H9 (cell line): ENCODE measurements around the gene AP2M1. TPM values are rescaled to one million over a fixed set of nuclear protein-coding genes. Genes with fewer than 3 reads are reported as not detected.

Experiments
- DNase-seq: peaks from one replicate; pipeline ENCODE4 v3.0.0-alpha.2; 2017
- H2AFZ ChIP-seq: one replicate; pipeline ENCODE4 v1.6.1; 2013; ENCODE audit warnings: mild to moderate bottlenecking, low read length, control low read depth, moderate library complexity
- H2AK5ac ChIP-seq: 2 replicates; pipeline ENCODE4 v1.6.1; 2013; ENCODE audit warnings: low read length, control low read depth, mixed read lengths; ENCODE audit not compliant: insufficient read length
- H2BK120ac ChIP-seq: one replicate; pipeline ENCODE4 v1.6.1; 2013; ENCODE audit warnings: low read depth, mild to moderate bottlenecking, low read length, control low read depth, inconsistent platforms; ENCODE audit not compliant: poor library complexity, severe bottlenecking
- H2BK12ac ChIP-seq: 2 replicates; pipeline ENCODE4 v1.6.1; 2013; ENCODE audit warnings: low read length, control low read depth, mixed read lengths, low read depth; ENCODE audit not compliant: insufficient read length
- H2BK15ac ChIP-seq: 2 replicates; pipeline ENCODE4 v1.6.1; 2013; ENCODE audit warnings: low read depth, low read length, control low read depth
- H2BK20ac ChIP-seq: one replicate; pipeline ENCODE4 v1.6.1; 2013; ENCODE audit warnings: low read depth, mild to moderate bottlenecking, low read length, control low read depth, inconsistent platforms; ENCODE audit not compliant: poor library complexity, severe bottlenecking
- H2BK5ac ChIP-seq: 2 replicates; pipeline ENCODE4 v1.6.1; 2013; ENCODE audit warnings: low read length, control low read depth, mixed read lengths; ENCODE audit not compliant: insufficient read length
- H3K14ac ChIP-seq: 2 replicates; pipeline ENCODE4 v1.6.1; 2013; ENCODE audit warnings: low read length, control low read depth; ENCODE audit not compliant: insufficient read depth
- H3K18ac ChIP-seq: 2 replicates; pipeline ENCODE4 v1.6.1; 2013; ENCODE audit warnings: low read depth, mild to moderate bottlenecking, mixed read lengths, low read length, control low read depth; ENCODE audit not compliant: insufficient read length
- H3K23ac ChIP-seq: 2 replicates; pipeline ENCODE4 v1.6.1; 2013; ENCODE audit warnings: low read length, control low read depth, mixed read lengths, low read depth; ENCODE audit not compliant: insufficient read length
- H3K23me2 ChIP-seq: 2 replicates; pipeline ENCODE4 v1.6.1; 2013; ENCODE audit warnings: low read depth, mild to moderate bottlenecking, mixed read lengths, low read length, control low read depth; ENCODE audit not compliant: insufficient read length, poor library complexity, severe bottlenecking
- H3K27ac ChIP-seq: 2 replicates; pipeline ENCODE4 v1.5.1; 2013; ENCODE audit warnings: low read length, control low read depth, mixed read lengths, low read depth; ENCODE audit not compliant: insufficient read length
- H3K27me3 ChIP-seq: 2 replicates; pipeline ENCODE4 v1.6.1; 2013; ENCODE audit warnings: low read length, control low read depth, inconsistent platforms; ENCODE audit not compliant: insufficient read depth
- H3K4ac ChIP-seq: 2 replicates; pipeline ENCODE4 v1.6.1; 2013; ENCODE audit warnings: low read depth, mild to moderate bottlenecking, control low read depth, inconsistent platforms, low read length, moderate library complexity
- H3K4me1 ChIP-seq: 2 replicates; pipeline ENCODE4 v1.6.1; 2013; ENCODE audit warnings: low read length, control low read depth, inconsistent platforms; ENCODE audit not compliant: insufficient read depth
- H3K4me2 ChIP-seq: 2 replicates; pipeline ENCODE4 v1.6.1; 2013; ENCODE audit warnings: low read length, control low read depth, mixed read lengths; ENCODE audit not compliant: insufficient read length, insufficient read depth
- H3K56ac ChIP-seq: 2 replicates; pipeline ENCODE4 v1.6.1; 2013; ENCODE audit warnings: low read depth, mild to moderate bottlenecking, mixed read lengths, low read length, control low read depth; ENCODE audit not compliant: insufficient read length
- H3K79me1 ChIP-seq: 2 replicates; pipeline ENCODE4 v1.6.1; 2013; ENCODE audit warnings: low read depth, mild to moderate bottlenecking, moderate library complexity, low read length, control low read depth, inconsistent platforms; ENCODE audit not compliant: insufficient read depth, poor library complexity, severe bottlenecking
- H3K79me2 ChIP-seq: 2 replicates; pipeline ENCODE4 v1.6.1; 2013; ENCODE audit warnings: low read length, control low read depth, inconsistent platforms; ENCODE audit not compliant: insufficient read depth
- H3K9ac ChIP-seq: 2 replicates; pipeline ENCODE4 v1.6.1; 2013; ENCODE audit warnings: low read length, control low read depth, mixed read lengths; ENCODE audit not compliant: insufficient read length; ENCODE audit errors: extremely low read depth
- H3K9me3 ChIP-seq: one replicate; pipeline ENCODE4 v1.6.1; 2013; ENCODE audit warnings: low read depth, low read length, inconsistent platforms; ENCODE audit not compliant: control insufficient read depth
- H3T11ph ChIP-seq: one replicate; pipeline ENCODE4 v1.6.1; 2013; ENCODE audit warnings: mild to moderate bottlenecking, low read length, control low read depth, inconsistent platforms
- H4K20me1 ChIP-seq: one replicate; pipeline ENCODE4 v1.6.1; 2013; ENCODE audit not compliant: control insufficient read depth, insufficient read length, insufficient read depth
- H4K5ac ChIP-seq: 2 replicates; pipeline ENCODE4 v1.6.1; 2013; ENCODE audit warnings: low read depth, mild to moderate bottlenecking, mixed read lengths, low read length, control low read depth; ENCODE audit not compliant: insufficient read length
- H4K8ac ChIP-seq: replicated peaks from 2 replicates; pipeline ENCODE4 v1.6.1; 2013; ENCODE audit warnings: low read length, control low read depth, mixed read lengths, low read depth; ENCODE audit not compliant: insufficient read length
- H4K91ac ChIP-seq: 2 replicates; pipeline ENCODE4 v1.6.1; 2013; ENCODE audit warnings: low read depth, mild to moderate bottlenecking, moderate library complexity, mixed read lengths, low read length, control low read depth; ENCODE audit not compliant: insufficient read length
- H3K27ac Mint-ChIP-seq, 3 experiments: 2 replicates in 2 of 3; 3 replicates in 1 of 3; pipeline ENCODE4 v1.8.0; 2020 to 2021; ENCODE audit warnings: mixed read lengths in 3 of 3, mild to moderate bottlenecking in 1 of 3, moderate library complexity in 1 of 3
- H3K27me3 Mint-ChIP-seq: 2 replicates; pipeline ENCODE4 v1.8.0; 2021; ENCODE audit warnings: low read depth, mild to moderate bottlenecking, moderate library complexity, mixed read lengths
- H3K36me3 Mint-ChIP-seq, 3 experiments: 2 replicates in 2 of 3; 3 replicates in 1 of 3; pipeline ENCODE4 v1.8.0; 2020 to 2021; ENCODE audit warnings: low read depth in 3 of 3, mixed read lengths in 3 of 3; ENCODE audit not compliant: insufficient read depth in 1 of 3
- H3K4me1 Mint-ChIP-seq, 2 experiments: 2 replicates each; pipeline ENCODE4 v1.8.0; 2020; ENCODE audit warnings: mixed read lengths in 2 of 2
- H3K4me3 Mint-ChIP-seq, 2 experiments: 2 replicates in 1 of 2; 3 replicates in 1 of 2; pipeline ENCODE4 v1.8.0; 2020 to 2021; ENCODE audit warnings: mild to moderate bottlenecking in 2 of 2, mixed read lengths in 2 of 2, moderate library complexity in 1 of 2
- H3K9me3 Mint-ChIP-seq, 2 experiments: 2 replicates in 1 of 2; 3 replicates in 1 of 2; pipeline ENCODE4 v1.8.0; 2020; ENCODE audit warnings: mild to moderate bottlenecking in 2 of 2, mixed read lengths in 2 of 2, moderate library complexity in 1 of 2
- WGBS: extraction: QIAGEN DNeasy Blood & Tissue Kit; methylation state at CpG from one replicate; pipeline ENCODE4 v1.1.7; 2013; ENCODE audit warnings: missing lambda C conversion rate, low lambda C conversion rate, mixed read lengths; ENCODE audit not compliant: insufficient read length; ENCODE audit errors: extremely low coverage; 5-methylcytosine and 5-hydroxymethylcytosine counted together
- total RNA-seq: library from RNA; stranded (reverse); gene quantifications from 2 replicates; pipeline ENCODE4 v1.2.1, GENCODE V29; 2021
- TF ChIP-seq, protein P1 (sequence below): fragments of 200-600 bp; sonication (generic); conservative IDR thresholded peaks from 3 replicates; pipeline ENCODE4 v1.8.0; 2021; ENCODE audit warnings: antibody characterized with exemption, mild to moderate bottlenecking

The AP2M1 gene
- total RNA-seq, 1 experiment from 2014 or later, result 443 TPM

DNA sequence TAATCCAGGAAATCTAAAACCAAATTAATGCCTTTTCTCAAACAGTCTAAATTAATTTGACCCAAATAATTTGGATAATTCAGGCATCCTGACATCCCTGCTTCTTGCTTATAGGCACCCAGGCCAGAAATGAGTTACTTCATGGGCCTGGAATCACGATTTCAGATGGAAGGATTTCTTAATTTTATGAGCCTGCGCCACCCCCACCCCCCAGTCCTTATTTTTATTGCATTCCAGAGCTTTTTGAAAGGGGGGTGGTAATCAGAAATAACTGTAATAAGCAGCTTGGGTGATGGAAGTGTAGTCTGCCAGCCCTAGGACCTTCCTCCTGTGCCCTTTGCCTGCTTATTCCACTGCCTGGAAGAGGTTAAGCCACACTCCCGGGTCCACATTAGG is 1.3 kb downstream of the AP2M1 start:
- peak overlapping the region; percentile 99 to 100 (median 99) for H3K27ac Mint-ChIP-seq
- DNase-seq, result no peak
- H3K27ac ChIP-seq, result peak overlapping the region; percentile 72
- no peak overlapping the region for H3K56ac ChIP-seq
- no peaks in the 10 kb centered on the region for H3K27me3 Mint-ChIP-seq
- peak overlapping the region; percentile 67; the same call in 1 of the 2 replicates for H3K14ac ChIP-seq
- no peak overlapping the region for H4K91ac ChIP-seq
- peaks cover 3% of the 10 kb centered on the region for H4K20me1 ChIP-seq
- peaks cover 37 to 65% (median 56%) of the 10 kb centered on the region in 3 experiments for H3K36me3 Mint-ChIP-seq
- H2BK20ac ChIP-seq, result no peak overlapping the region
- H3K4ac ChIP-seq, result no peak overlapping the region
- H2AK5ac ChIP-seq, result no peak overlapping the region
- H2BK12ac ChIP-seq, result no peak overlapping the region
- peak overlapping the region; percentile 92 for H3K9ac ChIP-seq
- no peak overlapping the region for H3K18ac ChIP-seq
- peaks cover 7% of the 10 kb centered on the region for H3K79me1 ChIP-seq
- no peak overlapping the region for H3T11ph ChIP-seq
- no CpG with 5 or more reads among the region's 3 CpGs for WGBS
- peaks cover 16% of the 10 kb centered on the region for H3K23me2 ChIP-seq
- H2BK120ac ChIP-seq, result no peak overlapping the region
- TF ChIP-seq, protein P1, sequence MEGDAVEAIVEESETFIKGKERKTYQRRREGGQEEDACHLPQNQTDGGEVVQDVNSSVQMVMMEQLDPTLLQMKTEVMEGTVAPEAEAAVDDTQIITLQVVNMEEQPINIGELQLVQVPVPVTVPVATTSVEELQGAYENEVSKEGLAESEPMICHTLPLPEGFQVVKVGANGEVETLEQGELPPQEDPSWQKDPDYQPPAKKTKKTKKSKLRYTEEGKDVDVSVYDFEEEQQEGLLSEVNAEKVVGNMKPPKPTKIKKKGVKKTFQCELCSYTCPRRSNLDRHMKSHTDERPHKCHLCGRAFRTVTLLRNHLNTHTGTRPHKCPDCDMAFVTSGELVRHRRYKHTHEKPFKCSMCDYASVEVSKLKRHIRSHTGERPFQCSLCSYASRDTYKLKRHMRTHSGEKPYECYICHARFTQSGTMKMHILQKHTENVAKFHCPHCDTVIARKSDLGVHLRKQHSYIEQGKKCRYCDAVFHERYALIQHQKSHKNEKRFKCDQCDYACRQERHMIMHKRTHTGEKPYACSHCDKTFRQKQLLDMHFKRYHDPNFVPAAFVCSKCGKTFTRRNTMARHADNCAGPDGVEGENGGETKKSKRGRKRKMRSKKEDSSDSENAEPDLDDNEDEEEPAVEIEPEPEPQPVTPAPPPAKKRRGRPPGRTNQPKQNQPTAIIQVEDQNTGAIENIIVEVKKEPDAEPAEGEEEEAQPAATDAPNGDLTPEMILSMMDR, result no peak
- H4K5ac ChIP-seq, result no peak overlapping the region
- H2BK5ac ChIP-seq, result no peak overlapping the region
- H2BK15ac ChIP-seq, result no peak overlapping the region
- no peaks in the 10 kb centered on the region for H3K9me3 Mint-ChIP-seq
- peaks cover 22 to 31% of the 10 kb centered on the region in 2 experiments for H3K4me1 Mint-ChIP-seq
- no peak overlapping the region for H2AFZ ChIP-seq
- H3K4me2 ChIP-seq, result peak overlapping the region; percentile 97
- H3K27me3 ChIP-seq, result no peaks in the 10 kb centered on the region
- no peak overlapping the region for H4K8ac ChIP-seq
- no peaks in the 10 kb centered on the region for H3K9me3 ChIP-seq
- peak overlapping the region; percentile 95 to 96 for H3K4me3 Mint-ChIP-seq
- no peaks in the 10 kb centered on the region; the same call in 1 of the 2 replicates for H3K4me1 ChIP-seq
- peaks cover 9% of the 10 kb centered on the region; the same call in 1 of the 2 replicates for H3K79me2 ChIP-seq
- no peak overlapping the region for H3K23ac ChIP-seq
